IMR-90 (cell line): ENCODE results near the gene THSD8. TPM values are rescaled to one million over a fixed set of nuclear protein-coding genes. Genes with fewer than 3 reads are reported as not detected.

Experiments
- ATAC-seq: fragments of 200-7000 bp; cut with Tn5 transposase; 2 replicates; pipeline ENCODE4 v1.9.1; 2020; ENCODE audit warnings: low read depth, mild to moderate bottlenecking, moderate library complexity
- BruUV-seq: library from RNA; stranded (reverse); fragments of 400-500 nt; replicated peaks from 2 replicates; lab custom pipeline; 2021; lab: Mats Ljungman, UMichigan
- CTCF ChIA-PET: fragments of 300-600 bp; formaldehyde crosslinking; extraction: SDS; loops from one replicate; lab custom pipeline; 2021; ENCODE audit warnings: antibody characterized with exemption; lab: Yijun Ruan, JAX
- POLR2A ChIA-PET: fragments of 300-600 bp; sonication (Branson Sonifier 250); formaldehyde crosslinking; loops from one replicate; lab custom pipeline; 2022; ENCODE audit warnings: antibody characterized with exemption; ENCODE audit not compliant: unreplicated experiment; lab: Charles Lee
- DNase-seq: peaks from one replicate; pipeline ENCODE4 v3.0.0; 2013
- H2AFZ ChIP-seq: replicated peaks from 2 replicates; pipeline ENCODE3; 2013; ENCODE audit warnings: low read length, mild to moderate bottlenecking; ENCODE audit not compliant: poor library complexity
- H2AK5ac ChIP-seq: 2 replicates; pipeline ENCODE4 v1.6.1; 2013; ENCODE audit warnings: low read depth, low read length, inconsistent platforms
- H2AK9ac ChIP-seq: replicated peaks from 2 replicates; pipeline ENCODE3; 2013; ENCODE audit warnings: mild to moderate bottlenecking, low read depth, low read length, moderate library complexity; ENCODE audit not compliant: poor library complexity
- H2BK120ac ChIP-seq: 2 replicates; pipeline ENCODE4 v1.6.1; 2013; ENCODE audit warnings: low read depth, low read length, inconsistent platforms
- H2BK15ac ChIP-seq: 3 replicates; pipeline ENCODE4 v1.6.1; 2013; ENCODE audit warnings: low read depth, low read length, inconsistent platforms
- H2BK20ac ChIP-seq: 2 replicates; pipeline ENCODE4 v1.6.1; 2013; ENCODE audit warnings: low read depth, mild to moderate bottlenecking, inconsistent platforms, low read length, moderate library complexity
- H2BK5ac ChIP-seq: 2 replicates; pipeline ENCODE4 v1.6.1; 2013; ENCODE audit warnings: mild to moderate bottlenecking, low read depth, low read length, inconsistent platforms; ENCODE audit not compliant: poor library complexity, severe bottlenecking
- H3K14ac ChIP-seq: replicated peaks from 2 replicates; pipeline ENCODE4 v1.6.1; 2013; ENCODE audit warnings: low read depth, low read length, inconsistent platforms
- H3K18ac ChIP-seq: 2 replicates; pipeline ENCODE4 v1.6.1; 2013; ENCODE audit warnings: low read depth, low read length, control low read depth
- H3K23ac ChIP-seq: 2 replicates; pipeline ENCODE4 v1.6.1; 2013; ENCODE audit warnings: low read depth, low read length, inconsistent platforms
- H3K27ac ChIP-seq: 2 replicates; pipeline ENCODE4 v1.5.1; 2013; ENCODE audit warnings: mild to moderate bottlenecking, control low read depth, low read length; ENCODE audit not compliant: insufficient read depth
- H3K27me3 ChIP-seq: 2 replicates; pipeline ENCODE4 v1.6.1; 2013; ENCODE audit warnings: low read length; ENCODE audit not compliant: control insufficient read depth, insufficient read depth
- H3K36me3 ChIP-seq: 2 replicates; pipeline ENCODE4 v1.6.1; 2013; ENCODE audit warnings: low read length, mixed read lengths; ENCODE audit not compliant: control insufficient read depth, insufficient read depth
- H3K4ac ChIP-seq: 2 replicates; pipeline ENCODE4 v1.6.1; 2013; ENCODE audit warnings: low read depth, low read length, inconsistent platforms
- H3K4me1 ChIP-seq: 2 replicates; pipeline ENCODE4 v1.6.1; 2013; ENCODE audit warnings: low read length, mixed read lengths; ENCODE audit not compliant: control insufficient read depth, insufficient read depth
- H3K4me2 ChIP-seq: 2 replicates; pipeline ENCODE4 v1.6.1; 2013; ENCODE audit warnings: low read depth, mild to moderate bottlenecking, control low read depth, low read length, moderate library complexity
- H3K4me3 ChIP-seq: 2 replicates; pipeline ENCODE4 v1.5.1; 2013; ENCODE audit warnings: low read depth, mild to moderate bottlenecking, control low read depth, low read length, moderate library complexity; ENCODE audit not compliant: insufficient read depth
- H3K56ac ChIP-seq: 2 replicates; pipeline ENCODE4 v1.6.1; 2013; ENCODE audit warnings: low read length, inconsistent platforms; ENCODE audit not compliant: insufficient read depth; ENCODE audit errors: extremely low read depth
- H3K79me1 ChIP-seq, 2 experiments: 2 replicates each; pipeline ENCODE4 v1.6.1; 2013; ENCODE audit warnings: low read length in 2 of 2, inconsistent platforms in 1 of 2, low read depth in 1 of 2
- H3K9ac ChIP-seq: 2 replicates; pipeline ENCODE4 v1.6.1; 2013; ENCODE audit warnings: low read depth, low read length, control low read depth
- H3K9me1 ChIP-seq: 2 replicates; pipeline ENCODE4 v1.6.1; 2013; ENCODE audit warnings: low read length, inconsistent platforms; ENCODE audit not compliant: insufficient read depth
- H3K9me3 ChIP-seq: 2 replicates; pipeline ENCODE4 v1.6.1; 2013; ENCODE audit warnings: low read length; ENCODE audit not compliant: control insufficient read depth, insufficient read depth
- H4K20me1 ChIP-seq: 2 replicates; pipeline ENCODE4 v1.6.1; 2013; ENCODE audit warnings: low read length, inconsistent platforms; ENCODE audit not compliant: insufficient read depth
- H4K5ac ChIP-seq: 2 replicates; pipeline ENCODE4 v1.6.1; 2013; ENCODE audit warnings: mild to moderate bottlenecking, low read depth, low read length, control low read depth
- H4K8ac ChIP-seq, 2 experiments: 2 replicates each; pipeline ENCODE4 v1.6.1; 2013; ENCODE audit warnings: low read depth in 2 of 2, low read length in 2 of 2, control low read depth in 1 of 2, inconsistent platforms in 1 of 2
- H4K91ac ChIP-seq: 2 replicates; pipeline ENCODE4 v1.6.1; 2013; ENCODE audit warnings: low read depth, low read length, inconsistent platforms; ENCODE audit not compliant: insufficient read depth
- BHLHE40 ChIP-seq: fragments of 150-350 bp; IDR thresholded peaks from 2 replicates; pipeline ENCODE4 v1.6.1; 2016; ENCODE audit warnings: mild to moderate bottlenecking, low read depth, low read length
- CHD1 ChIP-seq: IDR thresholded peaks from 2 replicates; pipeline ENCODE4 v1.6.1; 2012; ENCODE audit warnings: low read depth, low read length, improper control_type of control experiment
- MAZ ChIP-seq: IDR thresholded peaks from 2 replicates; pipeline ENCODE4 v1.6.1; 2012; ENCODE audit warnings: low read depth, mild to moderate bottlenecking, low read length, improper control_type of control experiment, moderate library complexity, borderline replicate concordance
- MXI1 ChIP-seq: IDR thresholded peaks from 2 replicates; pipeline ENCODE4 v1.6.1; 2012; ENCODE audit warnings: low read depth, mild to moderate bottlenecking, low read length, moderate library complexity, borderline replicate concordance
- NFE2L2 ChIP-seq: fragments of 150-350 bp; IDR thresholded peaks from 2 replicates; pipeline ENCODE4 v1.6.1; 2016; ENCODE audit warnings: low read depth, mild to moderate bottlenecking, low read length
- POLR2A ChIP-seq: IDR thresholded peaks from 2 replicates; pipeline ENCODE4 v1.6.1; 2012; ENCODE audit warnings: mild to moderate bottlenecking, low read depth, low read length
- RFX5 ChIP-seq: IDR thresholded peaks from 2 replicates; pipeline ENCODE4 v1.8.0; 2012; ENCODE audit warnings: low read depth, mild to moderate bottlenecking, low read length, moderate library complexity
- SMC3 ChIP-seq: fragments of 150-350 bp; IDR thresholded peaks from 2 replicates; pipeline ENCODE4 v1.6.1; 2016; ENCODE audit warnings: low read depth, mild to moderate bottlenecking, antibody characterized with exemption, low read length, moderate library complexity
- WGBS, 2 experiments: methylation state at CpG; one replicate each; pipeline versions ENCODE4 v1.1.5 to v1.1.7; 2013; ENCODE audit warnings: missing lambda C conversion rate in 2 of 2; ENCODE audit not compliant: insufficient read length in 1 of 2; ENCODE audit errors: extremely low coverage in 2 of 2; 5-methylcytosine and 5-hydroxymethylcytosine counted together
- dilution Hi-C: fragments of 300-500 bp; cut with HindIII; formaldehyde crosslinking; loops from one replicate; pipeline ENCODE4 v1.14.3; 2018; ENCODE audit warnings: low sequenced_read_pairs; ENCODE audit not compliant: unreplicated experiment
- in situ Hi-C: fragments of 300-500 bp; cut with MboI; formaldehyde crosslinking; loops from 3 replicates; pipeline ENCODE4 v1.14.3; 2019; ENCODE audit warnings: low sequenced_read_pairs, inconsistent platforms, mixed read lengths
- intact Hi-C: fragments of 100-400 bp; cut with micrococcal nuclease; formaldehyde crosslinking; loops from 2 replicates; pipeline ENCODE4 v1.10.0; 2022
- polyA plus RNA-seq, 3 experiments: library from polyadenylated mRNA; depleted of rRNA; stranded (reverse); fragments of >200 nt; gene quantifications; 2 replicates each; pipeline ENCODE4 v1.2.3, GENCODE V29; 2012; ENCODE audit warnings: low replicate concordance in 1 of 3
- total RNA-seq: library from RNA; depleted of rRNA; stranded (reverse); fragments of >200 nt; gene quantifications from 2 replicates; pipeline ENCODE4 v1.2.3, GENCODE V29; 2012
- TF ChIP-seq, protein P1 (sequence below): conservative IDR thresholded peaks from 2 replicates; pipeline ENCODE4 v1.5.1; 2012; ENCODE audit warnings: mild to moderate bottlenecking, low read depth, low read length, improper control_type of control experiment
- TF ChIP-seq, protein P2 (sequence below): fragments of 150-350 bp; IDR thresholded peaks from 2 replicates; pipeline ENCODE4 v1.6.1; 2016; ENCODE audit warnings: low read depth, mild to moderate bottlenecking, low read length, moderate library complexity, borderline replicate concordance

The THSD8 gene
- total and polyA plus RNA-seq, 2 of the 4 experiments (the other 2 are of a cell fraction): 0.68 TPM; not detected in 1

DNA sequence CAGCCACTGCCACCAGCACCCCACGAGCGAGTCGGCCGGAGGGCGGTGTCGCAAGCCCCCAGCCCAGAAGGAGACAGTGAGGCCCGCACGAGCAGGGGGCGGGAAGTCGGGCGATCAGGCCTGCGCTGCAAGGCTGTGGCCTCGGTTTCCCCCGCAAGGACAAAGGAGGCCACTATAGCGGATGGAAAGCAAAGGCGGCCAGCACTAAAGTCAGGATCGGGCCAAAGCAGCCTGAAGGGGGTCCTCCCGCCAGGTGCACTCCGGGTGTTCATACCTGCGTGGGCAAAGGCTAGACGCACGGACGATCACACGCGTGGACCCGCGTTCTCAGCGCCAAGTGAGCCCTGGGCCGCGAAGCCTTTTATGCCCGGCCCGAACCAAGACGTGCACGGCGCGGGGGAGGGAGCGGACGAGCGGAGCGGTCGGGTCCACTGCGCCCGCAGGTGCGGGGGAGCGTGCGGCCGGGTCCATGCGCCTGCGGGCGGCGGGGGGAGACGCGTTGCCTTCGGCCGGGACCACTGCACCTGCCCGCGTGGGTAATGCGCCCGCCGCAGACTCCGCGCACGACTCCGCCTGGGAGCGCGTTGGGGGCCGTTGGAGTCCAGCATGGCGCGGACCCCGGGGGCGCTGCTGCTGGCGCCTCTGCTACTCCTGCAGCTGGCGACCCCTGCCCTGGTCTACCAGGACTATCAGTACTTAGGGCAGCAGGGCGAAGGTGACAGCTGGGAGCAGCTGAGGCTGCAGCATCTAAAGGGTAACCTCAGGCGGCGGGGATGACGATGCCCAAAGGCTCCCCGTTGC is at the start of gene THSD8, which contains the start of gene PRDX2 (continued):
- TF ChIP-seq, protein P1, sequence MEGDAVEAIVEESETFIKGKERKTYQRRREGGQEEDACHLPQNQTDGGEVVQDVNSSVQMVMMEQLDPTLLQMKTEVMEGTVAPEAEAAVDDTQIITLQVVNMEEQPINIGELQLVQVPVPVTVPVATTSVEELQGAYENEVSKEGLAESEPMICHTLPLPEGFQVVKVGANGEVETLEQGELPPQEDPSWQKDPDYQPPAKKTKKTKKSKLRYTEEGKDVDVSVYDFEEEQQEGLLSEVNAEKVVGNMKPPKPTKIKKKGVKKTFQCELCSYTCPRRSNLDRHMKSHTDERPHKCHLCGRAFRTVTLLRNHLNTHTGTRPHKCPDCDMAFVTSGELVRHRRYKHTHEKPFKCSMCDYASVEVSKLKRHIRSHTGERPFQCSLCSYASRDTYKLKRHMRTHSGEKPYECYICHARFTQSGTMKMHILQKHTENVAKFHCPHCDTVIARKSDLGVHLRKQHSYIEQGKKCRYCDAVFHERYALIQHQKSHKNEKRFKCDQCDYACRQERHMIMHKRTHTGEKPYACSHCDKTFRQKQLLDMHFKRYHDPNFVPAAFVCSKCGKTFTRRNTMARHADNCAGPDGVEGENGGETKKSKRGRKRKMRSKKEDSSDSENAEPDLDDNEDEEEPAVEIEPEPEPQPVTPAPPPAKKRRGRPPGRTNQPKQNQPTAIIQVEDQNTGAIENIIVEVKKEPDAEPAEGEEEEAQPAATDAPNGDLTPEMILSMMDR: no peak
- TF ChIP-seq POLR2A: peak; percentile 92

DNA sequence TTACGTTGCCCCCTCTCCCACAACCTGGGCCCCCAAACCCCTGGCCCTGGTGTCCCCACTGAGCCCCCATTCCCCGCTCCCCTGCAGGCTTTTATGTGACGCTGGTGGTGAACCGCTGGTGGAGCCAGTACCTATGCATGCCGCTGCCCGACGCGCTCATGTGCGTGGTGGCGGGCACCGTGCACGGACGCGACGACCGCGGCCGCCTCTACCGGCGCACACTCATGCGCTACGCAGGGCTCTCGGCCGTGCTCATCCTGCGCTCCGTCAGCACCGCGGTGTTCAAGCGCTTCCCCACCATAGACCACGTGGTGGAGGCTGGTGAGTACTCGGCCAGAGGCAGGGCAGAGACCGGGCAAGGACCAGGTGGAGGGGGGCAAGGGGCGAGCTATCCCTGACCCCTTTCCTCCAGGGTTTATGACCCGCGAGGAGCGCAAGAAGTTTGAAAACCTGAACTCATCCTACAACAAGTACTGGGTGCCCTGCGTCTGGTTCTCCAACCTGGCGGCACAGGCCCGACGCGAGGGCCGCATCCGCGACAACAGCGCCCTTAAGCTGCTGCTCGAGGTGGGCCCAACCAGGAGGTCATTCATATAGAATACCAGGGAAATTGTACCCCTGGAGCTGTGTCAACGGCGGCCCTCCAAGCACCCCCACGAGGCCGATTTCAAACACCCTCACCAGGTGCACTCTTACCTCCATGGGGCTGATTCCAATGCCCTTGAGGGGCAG is 47.2 kb upstream of the THSD8 start:
- Histone ChIP-seq H2AK9ac (no peak overlapping the region), H3K79me1 (no peaks in the 10 kb centered on the region), H3K4me2 (no peak overlapping the region), H4K20me1 (no peaks in the 10 kb centered on the region), H2BK120ac (no peak overlapping the region), H2AFZ (no peak overlapping the region), H3K4me1 (peaks cover 3% of the 10 kb centered on the region; the same call in 1 of the 2 replicates), H3K9ac (no peak overlapping the region), H4K5ac (no peak overlapping the region), H3K9me1 (no peaks in the 10 kb centered on the region), H3K36me3 (no peaks in the 10 kb centered on the region), H3K23ac (no peak overlapping the region), H3K18ac (no peak overlapping the region), H2BK20ac (no peak overlapping the region), H3K14ac (no peak overlapping the region), H4K8ac (no peak overlapping the region), H3K9me3 (no peaks in the 10 kb centered on the region), H2AK5ac (no peak overlapping the region), H4K91ac (no peak overlapping the region), H3K56ac (no peak overlapping the region), H2BK5ac (no peak overlapping the region), H3K4ac (no peak overlapping the region), H3K27ac (no peak overlapping the region), H3K4me3 (no peak overlapping the region), H2BK15ac (no peak overlapping the region), H3K27me3 (peaks cover 26% of the 10 kb centered on the region)
- intact Hi-C loops (no loop called here), dilution Hi-C loops (no loop called here), in situ Hi-C loops (no loop called here)
- ATAC-seq (no peak), DNase-seq (no peak)
- POLR2A ChIA-PET: no interaction called here
- no TSS peak for BruUV-seq
- WGBS, 2 experiments: 84% methylated on average over 7 of the region's 50 CpGs; no CpG with 5 or more reads in 1 of the 2 experiments
- CTCF ChIA-PET: no interaction called here
- TF ChIP-seq MAZ (no peak), MXI1 (no peak), CHD1 (no peak), RFX5 (no peak), BHLHE40 (no peak), SMC3 (no peak), NFE2L2 (no peak)
- TF ChIP-seq, protein P2, sequence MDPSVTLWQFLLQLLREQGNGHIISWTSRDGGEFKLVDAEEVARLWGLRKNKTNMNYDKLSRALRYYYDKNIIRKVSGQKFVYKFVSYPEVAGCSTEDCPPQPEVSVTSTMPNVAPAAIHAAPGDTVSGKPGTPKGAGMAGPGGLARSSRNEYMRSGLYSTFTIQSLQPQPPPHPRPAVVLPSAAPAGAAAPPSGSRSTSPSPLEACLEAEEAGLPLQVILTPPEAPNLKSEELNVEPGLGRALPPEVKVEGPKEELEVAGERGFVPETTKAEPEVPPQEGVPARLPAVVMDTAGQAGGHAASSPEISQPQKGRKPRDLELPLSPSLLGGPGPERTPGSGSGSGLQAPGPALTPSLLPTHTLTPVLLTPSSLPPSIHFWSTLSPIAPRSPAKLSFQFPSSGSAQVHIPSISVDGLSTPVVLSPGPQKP: no peak
